ENCODE results near the gene AKT1. TPM values are rescaled to one million over a fixed set of nuclear protein-coding genes. Genes with fewer than 3 reads are reported as not detected.

The AKT1 gene
- total and polyA plus RNA-seq, 2 of the 4 experiments (the other 2 are of a cell fraction), result 193 to 221 TPM

DNA sequence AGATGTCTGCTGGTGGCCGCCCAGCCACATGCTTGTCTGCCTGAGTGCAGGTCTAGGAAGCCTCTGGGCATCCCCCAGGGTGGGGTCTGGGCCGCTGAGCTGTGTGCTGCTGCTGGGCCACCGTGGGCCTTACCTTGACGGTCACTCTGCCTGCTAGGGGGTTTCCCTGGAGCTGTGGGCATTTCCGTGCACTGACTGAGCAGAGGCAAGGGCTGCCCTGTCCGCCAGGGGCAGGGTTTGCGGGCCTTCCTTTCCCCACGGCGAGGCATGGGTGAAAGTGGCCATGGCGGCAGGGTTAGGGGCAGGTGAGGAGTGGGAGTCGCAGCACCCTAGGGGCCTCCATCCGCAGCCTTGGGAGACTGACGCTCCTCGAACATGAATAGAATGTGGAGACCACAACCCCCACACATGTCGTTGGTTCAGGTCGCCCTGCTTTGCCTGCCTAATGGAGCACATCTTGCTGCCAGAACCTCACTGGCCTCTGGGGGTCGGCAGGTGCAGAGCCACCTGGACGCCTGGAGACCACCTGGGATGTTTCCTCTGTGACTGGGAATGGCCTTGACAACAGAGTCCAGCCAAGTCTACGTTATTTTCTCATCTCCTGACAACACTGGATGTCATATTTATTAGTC, 7.8 kb upstream of the AKT1 start:
- H3K56ac ChIP-seq (ENCODE audit: extremely low read depth, insufficient read depth, low read length), result no peak overlapping the region
- no peak overlapping the region for H2BK15ac ChIP-seq (ENCODE audit: low read depth, low read length)
- no TSS peak for BruUV-seq (replicated peaks)
- H4K5ac ChIP-seq (ENCODE audit: low read depth, low read length), result no peak overlapping the region
- H2AK9ac ChIP-seq (replicated peaks; ENCODE audit: low read depth, low read length, poor library complexity), result no peak overlapping the region
- no peak overlapping the region; the same call in 1 of the 2 replicates for H2AK5ac ChIP-seq (ENCODE audit: low read depth, low read length)
- no peak for DNase-seq
- H4K20me1 ChIP-seq (ENCODE audit: insufficient read depth, low read length), result peaks cover 4% of the 10 kb centered on the region; the same call in 1 of the 2 replicates
- no peak overlapping the region for H3K4ac ChIP-seq (ENCODE audit: low read depth, low read length)
- in situ Hi-C loops (cut with MboI; ENCODE audit: low sequenced_read_pairs), result no loop called here
- no peak overlapping the region for H4K8ac ChIP-seq (ENCODE audit: low read depth in 2 of 2, low read length in 2 of 2)
- H3K9me1 ChIP-seq (ENCODE audit: insufficient read depth, low read length), result peaks cover 16% of the 10 kb centered on the region
- no peak overlapping the region for H3K18ac ChIP-seq (ENCODE audit: low read depth, low read length)
- dilution Hi-C loops (cut with HindIII; ENCODE audit: low sequenced_read_pairs, unreplicated experiment), result no loop called here
- peaks cover 20% of the 10 kb centered on the region for H3K4me1 ChIP-seq (ENCODE audit: control insufficient read depth, insufficient read depth, low read length)
- no peak overlapping the region for H3K27ac ChIP-seq (ENCODE audit: insufficient read depth, low read length)
- TF ChIP-seq RAD21 (IDR thresholded peaks at IDR 0.05; ENCODE audit: low read length), result no peak
- TF ChIP-seq CHD1 (IDR thresholded peaks at IDR 0.05; ENCODE audit: low read depth, low read length), result no peak
- no peak for TF ChIP-seq FOS (IDR thresholded peaks at IDR 0.05; ENCODE audit: low read depth, low read length)
- TF ChIP-seq MXI1 (IDR thresholded peaks at IDR 0.05; ENCODE audit: borderline replicate concordance, low read depth, low read length), result no peak
- no peak for TF ChIP-seq POLR2A (IDR thresholded peaks at IDR 0.05; ENCODE audit: low read depth, low read length)
- TF ChIP-seq SMC3 (IDR thresholded peaks at IDR 0.05; ENCODE audit: low read depth, low read length), result no peak
- no peak for TF ChIP-seq CEBPB (IDR thresholded peaks at IDR 0.05; ENCODE audit: low read depth, low read length)
- TF ChIP-seq MAZ (IDR thresholded peaks at IDR 0.05; ENCODE audit: borderline replicate concordance, low read depth, low read length), result no peak
- TF ChIP-seq MAFK (IDR thresholded peaks at IDR 0.05; ENCODE audit: low read depth, low read length), result no peak
- TF ChIP-seq RFX5 (IDR thresholded peaks at IDR 0.05; ENCODE audit: low read depth, low read length), result no peak
- TF ChIP-seq, protein P1, sequence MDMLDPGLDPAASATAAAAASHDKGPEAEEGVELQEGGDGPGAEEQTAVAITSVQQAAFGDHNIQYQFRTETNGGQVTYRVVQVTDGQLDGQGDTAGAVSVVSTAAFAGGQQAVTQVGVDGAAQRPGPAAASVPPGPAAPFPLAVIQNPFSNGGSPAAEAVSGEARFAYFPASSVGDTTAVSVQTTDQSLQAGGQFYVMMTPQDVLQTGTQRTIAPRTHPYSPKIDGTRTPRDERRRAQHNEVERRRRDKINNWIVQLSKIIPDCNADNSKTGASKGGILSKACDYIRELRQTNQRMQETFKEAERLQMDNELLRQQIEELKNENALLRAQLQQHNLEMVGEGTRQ (IDR thresholded peaks at IDR 0.05; ENCODE audit: low read depth, low read length), result no peak
- no peak for TF ChIP-seq RCOR1 (IDR thresholded peaks at IDR 0.05; ENCODE audit: insufficient replicate concordance, low read length)
- no peak for TF ChIP-seq NFE2L2 (IDR thresholded peaks at IDR 0.05; ENCODE audit: low read depth, low read length)
- TF ChIP-seq, protein P2, sequence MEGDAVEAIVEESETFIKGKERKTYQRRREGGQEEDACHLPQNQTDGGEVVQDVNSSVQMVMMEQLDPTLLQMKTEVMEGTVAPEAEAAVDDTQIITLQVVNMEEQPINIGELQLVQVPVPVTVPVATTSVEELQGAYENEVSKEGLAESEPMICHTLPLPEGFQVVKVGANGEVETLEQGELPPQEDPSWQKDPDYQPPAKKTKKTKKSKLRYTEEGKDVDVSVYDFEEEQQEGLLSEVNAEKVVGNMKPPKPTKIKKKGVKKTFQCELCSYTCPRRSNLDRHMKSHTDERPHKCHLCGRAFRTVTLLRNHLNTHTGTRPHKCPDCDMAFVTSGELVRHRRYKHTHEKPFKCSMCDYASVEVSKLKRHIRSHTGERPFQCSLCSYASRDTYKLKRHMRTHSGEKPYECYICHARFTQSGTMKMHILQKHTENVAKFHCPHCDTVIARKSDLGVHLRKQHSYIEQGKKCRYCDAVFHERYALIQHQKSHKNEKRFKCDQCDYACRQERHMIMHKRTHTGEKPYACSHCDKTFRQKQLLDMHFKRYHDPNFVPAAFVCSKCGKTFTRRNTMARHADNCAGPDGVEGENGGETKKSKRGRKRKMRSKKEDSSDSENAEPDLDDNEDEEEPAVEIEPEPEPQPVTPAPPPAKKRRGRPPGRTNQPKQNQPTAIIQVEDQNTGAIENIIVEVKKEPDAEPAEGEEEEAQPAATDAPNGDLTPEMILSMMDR (conservative IDR thresholded peaks at IDR 0.05; ENCODE audit: low read depth, low read length), result no peak
- no peak for TF ChIP-seq BHLHE40 (IDR thresholded peaks at IDR 0.05; ENCODE audit: low read depth, low read length)
- TF ChIP-seq, protein P3, sequence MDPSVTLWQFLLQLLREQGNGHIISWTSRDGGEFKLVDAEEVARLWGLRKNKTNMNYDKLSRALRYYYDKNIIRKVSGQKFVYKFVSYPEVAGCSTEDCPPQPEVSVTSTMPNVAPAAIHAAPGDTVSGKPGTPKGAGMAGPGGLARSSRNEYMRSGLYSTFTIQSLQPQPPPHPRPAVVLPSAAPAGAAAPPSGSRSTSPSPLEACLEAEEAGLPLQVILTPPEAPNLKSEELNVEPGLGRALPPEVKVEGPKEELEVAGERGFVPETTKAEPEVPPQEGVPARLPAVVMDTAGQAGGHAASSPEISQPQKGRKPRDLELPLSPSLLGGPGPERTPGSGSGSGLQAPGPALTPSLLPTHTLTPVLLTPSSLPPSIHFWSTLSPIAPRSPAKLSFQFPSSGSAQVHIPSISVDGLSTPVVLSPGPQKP (IDR thresholded peaks at IDR 0.05; ENCODE audit: borderline replicate concordance, low read depth, low read length), result no peak
- H3K4me3 ChIP-seq (ENCODE audit: insufficient read depth, low read depth, low read length), result no peak overlapping the region
- H3K9me3 ChIP-seq (ENCODE audit: control insufficient read depth, insufficient read depth, low read length), result no peaks in the 10 kb centered on the region
- no peak for ATAC-seq (ENCODE audit: low read depth)
- H3K36me3 ChIP-seq (ENCODE audit: control insufficient read depth, insufficient read depth, low read length), result no peaks in the 10 kb centered on the region
- no peak overlapping the region for H2BK20ac ChIP-seq (ENCODE audit: low read depth, low read length)
- H3K4me2 ChIP-seq (ENCODE audit: low read depth, low read length), result no peak overlapping the region
- WGBS, 2 experiments (ENCODE audit: extremely low coverage in 2 of 2, insufficient read length in 1 of 2), result 73% methylated on average over 3 of the region's 19 CpGs; no CpG with 5 or more reads in 1 of the 2 experiments
- intact Hi-C loops (cut with micrococcal nuclease), result no loop called here
- CTCF ChIA-PET, result no interaction called here
- no peaks in the 10 kb centered on the region for H3K27me3 ChIP-seq (ENCODE audit: control insufficient read depth, insufficient read depth, low read length)
- no peak overlapping the region for H3K14ac ChIP-seq (replicated peaks; ENCODE audit: low read depth, low read length)
- H3K79me1 ChIP-seq (ENCODE audit: low read depth in 1 of 2, low read length in 2 of 2), result peaks cover 0 to 12% of the 10 kb centered on the region in 2 experiments; a peak in 1 of 4 replicates
- H3K9ac ChIP-seq (ENCODE audit: low read depth, low read length), result no peak overlapping the region
- no peak overlapping the region for H4K91ac ChIP-seq (ENCODE audit: insufficient read depth, low read depth, low read length)
- POLR2A ChIA-PET (ENCODE audit: unreplicated experiment), result no interaction called here
- H2AFZ ChIP-seq (replicated peaks; ENCODE audit: low read length, poor library complexity), result no peak overlapping the region
- H2BK5ac ChIP-seq (ENCODE audit: low read depth, low read length, poor library complexity, severe bottlenecking), result no peak overlapping the region
- no peak overlapping the region for H3K23ac ChIP-seq (ENCODE audit: low read depth, low read length)
- no peak overlapping the region for H2BK120ac ChIP-seq (ENCODE audit: low read depth, low read length)
